Measurements from ENCODE around the gene AKTIP. TPM values are rescaled to one million over a fixed set of nuclear protein-coding genes. Genes with fewer than 3 reads are reported as not detected.

Gene AKTIP
- polyA plus RNA-seq, 1 donor, result 31.3 TPM

DNA sequence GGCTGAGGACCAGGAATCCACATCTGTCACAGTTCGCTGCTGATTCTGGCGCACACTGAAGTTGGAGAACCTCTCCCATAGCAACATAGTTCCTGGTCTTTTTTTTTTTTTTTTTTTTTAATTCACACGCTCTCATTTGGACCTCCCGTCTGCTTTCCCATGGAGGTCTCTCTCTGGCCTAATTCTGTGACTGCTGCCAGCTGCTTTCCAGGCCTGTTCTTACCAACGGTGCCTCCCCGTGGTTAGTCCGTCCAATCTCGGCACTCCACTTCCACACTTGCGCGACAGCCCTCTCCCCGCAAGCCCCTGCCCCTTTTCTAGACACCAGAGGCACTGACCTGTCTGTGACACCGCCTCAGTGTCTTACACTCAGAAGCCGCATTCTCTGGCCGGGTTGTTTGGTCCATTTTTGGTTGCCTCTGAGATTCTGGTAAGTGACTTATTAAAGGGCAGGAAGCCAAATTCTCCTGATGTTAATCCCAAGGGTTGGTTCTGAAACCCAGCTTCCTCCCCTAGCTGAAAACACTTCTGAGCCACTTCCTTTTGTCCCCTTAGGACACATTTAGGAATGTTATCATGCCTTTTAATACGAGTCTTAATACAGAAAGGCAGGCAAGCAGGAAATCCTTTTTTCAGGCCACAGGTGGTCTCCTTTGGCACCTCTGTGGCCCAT, 1.1 kb upstream of the AKTIP start:
- peak overlapping the region; percentile 87 for H3K4me3 ChIP-seq (ENCODE audit: low read length)
- 10% methylated on average over 2 of the region's 15 CpGs for WGBS (ENCODE audit: insufficient coverage, low lambda C conversion rate)
- H3K9me3 ChIP-seq (ENCODE audit: control insufficient read depth, low read depth, low read length), result no peaks in the 10 kb centered on the region
- H3K27ac ChIP-seq (ENCODE audit: low read length), result peak overlapping the region; percentile 100
- DNase-seq, result peak; percentile 40 to 59
- no peaks in the 10 kb centered on the region for H3K27me3 ChIP-seq (ENCODE audit: control insufficient read depth, insufficient read depth, low read length)
- H3K36me3 ChIP-seq (ENCODE audit: control insufficient read depth, insufficient read depth, low read length), result peaks cover 1% of the 10 kb centered on the region
- H3K4me1 ChIP-seq (ENCODE audit: control insufficient read depth, insufficient read depth, low read length), result peaks cover 21% of the 10 kb centered on the region

DNA sequence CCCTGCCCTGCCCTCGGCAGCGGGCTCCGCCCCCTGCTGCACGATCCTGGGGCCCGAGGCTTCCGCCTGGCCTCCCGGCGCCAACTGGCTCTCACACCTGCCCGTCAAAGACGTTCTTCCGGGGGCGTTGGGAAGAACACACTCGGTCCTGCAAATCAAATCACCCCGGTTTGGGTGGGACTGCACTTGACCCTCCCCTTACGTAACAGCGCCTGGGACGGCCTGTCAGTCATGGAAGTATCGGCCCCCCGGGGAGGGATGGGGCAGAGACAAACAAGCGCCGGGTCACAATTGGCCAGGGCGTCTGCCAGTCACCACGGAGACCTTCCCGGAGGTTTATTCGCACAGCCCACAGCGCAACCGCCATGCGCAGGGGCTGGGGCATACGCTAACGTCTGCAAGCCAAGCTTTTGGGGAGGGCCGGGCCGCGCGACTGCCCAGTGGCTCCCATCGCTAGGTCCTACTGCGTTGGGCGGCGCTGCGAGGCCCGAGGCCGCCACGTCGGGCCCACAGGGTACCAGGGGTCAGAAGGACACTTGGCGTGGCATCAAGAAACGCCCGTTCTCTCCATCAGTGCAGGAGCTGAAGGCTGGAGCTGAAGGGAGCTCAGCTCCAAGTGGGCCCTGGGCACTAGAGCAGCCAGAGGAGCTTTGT, 388 bp upstream of the AKTIP start:
- WGBS (ENCODE audit: insufficient coverage, low lambda C conversion rate), result no CpG with 5 or more reads among the region's 46 CpGs
- DNase-seq, result peak; percentile 100

GRCh38 chr16:53501216-53501859, 1.7 kb downstream of the AKTIP start:
- 57% methylated on average over 1 of the region's 9 CpGs for WGBS (ENCODE audit: insufficient coverage, low lambda C conversion rate)
- Histone ChIP-seq H3K27ac (ENCODE audit: low read length) (peak overlapping the region; percentile 50), H3K9me3 (ENCODE audit: control insufficient read depth, low read depth, low read length) (no peaks in the 10 kb centered on the region), H3K36me3 (ENCODE audit: control insufficient read depth, insufficient read depth, low read length) (peaks cover 22% of the 10 kb centered on the region), H3K4me3 (ENCODE audit: low read length) (peak overlapping the region; percentile 2), H3K27me3 (ENCODE audit: control insufficient read depth, insufficient read depth, low read length) (no peaks in the 10 kb centered on the region), H3K4me1 (ENCODE audit: control insufficient read depth, insufficient read depth, low read length) (peaks cover 21% of the 10 kb centered on the region)
- peak; percentile 35 to 65 for DNase-seq

More for the DNA sequence above, 388 bp upstream of the AKTIP start:
- H3K27ac ChIP-seq (ENCODE audit: low read length), result peak overlapping the region; percentile 100
- peak overlapping the region; percentile 87 for H3K4me3 ChIP-seq (ENCODE audit: low read length)
- peaks cover 21% of the 10 kb centered on the region for H3K4me1 ChIP-seq (ENCODE audit: control insufficient read depth, insufficient read depth, low read length)
- H3K9me3 ChIP-seq (ENCODE audit: control insufficient read depth, low read depth, low read length), result no peaks in the 10 kb centered on the region
- H3K27me3 ChIP-seq (ENCODE audit: control insufficient read depth, insufficient read depth, low read length), result no peaks in the 10 kb centered on the region
- peaks cover 4% of the 10 kb centered on the region for H3K36me3 ChIP-seq (ENCODE audit: control insufficient read depth, insufficient read depth, low read length)

- Histone ChIP-seq H3K4me1 (ENCODE audit: control insufficient read depth, insufficient read depth, low read length) (peaks cover 15% of the 10 kb centered on the region), H3K27me3 (ENCODE audit: control insufficient read depth, insufficient read depth, low read length) (no peaks in the 10 kb centered on the region), H3K9me3 (ENCODE audit: control insufficient read depth, low read depth, low read length) (no peaks in the 10 kb centered on the region), H3K36me3 (ENCODE audit: control insufficient read depth, insufficient read depth, low read length) (peaks cover 45% of the 10 kb centered on the region), H3K27ac (ENCODE audit: low read length) (no peak overlapping the region), H3K4me3 (ENCODE audit: low read length) (no peak overlapping the region)
- DNase-seq, result no peak
- WGBS (ENCODE audit: insufficient coverage, low lambda C conversion rate), result no CpG with 5 or more reads among the region's 4 CpGs
Measured at GRCh38 chr16:53498984-53499383, 4.0 kb downstream of the AKTIP start.

- H3K27ac ChIP-seq (ENCODE audit: low read length), result no peak overlapping the region
- H3K27me3 ChIP-seq (ENCODE audit: control insufficient read depth, insufficient read depth, low read length), result no peaks in the 10 kb centered on the region
- DNase-seq, result no peak
- H3K9me3 ChIP-seq (ENCODE audit: control insufficient read depth, low read depth, low read length), result no peaks in the 10 kb centered on the region
- WGBS (ENCODE audit: insufficient coverage, low lambda C conversion rate), result no CpG with 5 or more reads among the region's 4 CpGs
- no peaks in the 10 kb centered on the region for H3K4me1 ChIP-seq (ENCODE audit: control insufficient read depth, insufficient read depth, low read length)
- no peak overlapping the region for H3K4me3 ChIP-seq (ENCODE audit: low read length)
- H3K36me3 ChIP-seq (ENCODE audit: control insufficient read depth, insufficient read depth, low read length), result peaks cover 66% of the 10 kb centered on the region
Measured at GRCh38 chr16:53495325-53495724, 7.7 kb downstream of the AKTIP start.

- no CpG with 5 or more reads among the region's 6 CpGs for WGBS (ENCODE audit: insufficient coverage, low lambda C conversion rate)
- no peak for DNase-seq
- peaks cover 72% of the 10 kb centered on the region for H3K36me3 ChIP-seq (ENCODE audit: control insufficient read depth, insufficient read depth, low read length)
- H3K9me3 ChIP-seq (ENCODE audit: control insufficient read depth, low read depth, low read length), result no peaks in the 10 kb centered on the region
- H3K4me1 ChIP-seq (ENCODE audit: control insufficient read depth, insufficient read depth, low read length), result no peaks in the 10 kb centered on the region
- H3K4me3 ChIP-seq (ENCODE audit: low read length), result no peak overlapping the region
- no peak overlapping the region for H3K27ac ChIP-seq (ENCODE audit: low read length)
- no peaks in the 10 kb centered on the region for H3K27me3 ChIP-seq (ENCODE audit: control insufficient read depth, insufficient read depth, low read length)
Measured at GRCh38 chr16:53494636-53495035, 8.4 kb downstream of the AKTIP start.

GRCh38 chr16:53492503-53492902, 10.5 kb downstream of the AKTIP start:
- WGBS (ENCODE audit: insufficient coverage, low lambda C conversion rate), result 80% methylated on average over 1 of the region's 1 CpG
- Histone ChIP-seq H3K36me3 (ENCODE audit: control insufficient read depth, insufficient read depth, low read length) (peaks cover 68% of the 10 kb centered on the region), H3K27me3 (ENCODE audit: control insufficient read depth, insufficient read depth, low read length) (no peaks in the 10 kb centered on the region)

DNA sequence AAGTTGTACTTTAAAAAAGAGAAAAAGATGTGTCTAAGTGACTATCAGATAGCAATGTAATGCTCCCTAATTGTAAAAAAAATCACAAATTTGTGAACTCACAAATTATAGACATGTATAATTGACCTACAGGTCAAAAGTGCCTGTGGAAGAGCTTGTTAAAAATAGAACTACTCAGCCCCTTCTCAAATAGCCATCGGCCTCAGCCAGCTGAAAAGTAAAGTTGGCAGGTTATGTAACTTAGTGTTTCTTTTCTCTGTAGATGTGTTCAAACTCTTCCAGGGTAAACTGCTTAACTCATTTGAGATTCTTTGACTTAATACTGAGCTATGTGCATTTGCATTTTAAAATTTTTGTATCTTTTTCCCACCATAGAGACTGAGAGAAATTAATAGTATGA, 13.3 kb downstream of the AKTIP start:
- no peak for DNase-seq
- Histone ChIP-seq H3K9me3 (ENCODE audit: control insufficient read depth, low read depth, low read length) (no peaks in the 10 kb centered on the region), H3K4me1 (ENCODE audit: control insufficient read depth, insufficient read depth, low read length) (no peaks in the 10 kb centered on the region), H3K4me3 (ENCODE audit: low read length) (no peak overlapping the region), H3K27ac (ENCODE audit: low read length) (no peak overlapping the region), H3K36me3 (ENCODE audit: control insufficient read depth, insufficient read depth, low read length) (peaks cover 51% of the 10 kb centered on the region), H3K27me3 (ENCODE audit: control insufficient read depth, insufficient read depth, low read length) (no peaks in the 10 kb centered on the region)
- no CpG with 5 or more reads among the region's 1 CpG for WGBS (ENCODE audit: insufficient coverage, low lambda C conversion rate)

More at GRCh38 chr16:53492503-53492902, 10.5 kb downstream of the AKTIP start:
- Histone ChIP-seq H3K27ac (ENCODE audit: low read length) (no peak overlapping the region), H3K4me3 (ENCODE audit: low read length) (no peak overlapping the region), H3K9me3 (ENCODE audit: control insufficient read depth, low read depth, low read length) (no peaks in the 10 kb centered on the region), H3K4me1 (ENCODE audit: control insufficient read depth, insufficient read depth, low read length) (no peaks in the 10 kb centered on the region)
- DNase-seq, result no peak

DNA sequence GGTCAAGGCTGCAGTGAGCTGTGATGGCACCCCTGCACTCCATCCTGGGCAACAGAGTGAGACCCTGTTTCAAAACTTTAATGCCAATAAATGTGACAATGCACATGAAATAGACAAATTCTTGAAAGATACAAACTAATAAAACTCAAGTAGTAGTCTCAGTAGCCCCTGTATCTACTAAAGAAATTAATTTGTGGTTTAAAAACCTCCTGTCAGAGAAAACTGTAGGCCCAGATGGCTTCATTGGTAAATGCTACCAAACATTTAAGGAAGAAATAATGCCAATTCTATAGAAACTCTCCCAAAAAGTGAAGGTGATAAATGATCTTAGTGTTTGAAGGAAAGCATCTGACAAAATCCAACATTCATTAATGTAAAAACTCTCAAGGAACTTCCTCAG, 16.8 kb downstream of the AKTIP start:
- H3K27ac ChIP-seq (ENCODE audit: low read length), result no peak overlapping the region
- no peak for DNase-seq
- no peak overlapping the region for H3K4me3 ChIP-seq (ENCODE audit: low read length)
- no peaks in the 10 kb centered on the region for H3K9me3 ChIP-seq (ENCODE audit: control insufficient read depth, low read depth, low read length)
- no peaks in the 10 kb centered on the region for H3K27me3 ChIP-seq (ENCODE audit: control insufficient read depth, insufficient read depth, low read length)
- H3K36me3 ChIP-seq (ENCODE audit: control insufficient read depth, insufficient read depth, low read length), result peaks cover 44% of the 10 kb centered on the region
- H3K4me1 ChIP-seq (ENCODE audit: control insufficient read depth, insufficient read depth, low read length), result no peaks in the 10 kb centered on the region

DNA sequence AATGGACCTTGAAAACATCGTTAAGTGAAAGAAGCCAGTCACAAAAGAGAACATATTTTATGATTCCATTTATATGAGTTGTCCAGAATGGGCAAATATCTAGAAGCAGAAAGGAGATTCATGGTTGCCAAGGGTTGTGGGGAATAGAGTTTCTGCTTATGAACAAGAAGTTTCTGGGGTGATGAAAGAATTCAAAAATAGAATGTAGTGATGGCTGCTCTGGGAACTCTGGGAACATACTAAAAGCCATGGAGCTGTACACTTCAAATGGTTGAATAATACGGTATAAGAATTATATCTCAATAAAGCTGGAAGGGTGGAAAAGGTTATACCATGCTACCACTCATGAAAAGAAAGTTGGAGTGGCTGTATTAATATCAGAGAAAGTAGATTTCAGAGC, 18.5 kb downstream of the AKTIP start:
- Histone ChIP-seq H3K27me3 (ENCODE audit: control insufficient read depth, insufficient read depth, low read length) (no peaks in the 10 kb centered on the region), H3K4me3 (ENCODE audit: low read length) (no peak overlapping the region), H3K27ac (ENCODE audit: low read length) (no peak overlapping the region), H3K9me3 (ENCODE audit: control insufficient read depth, low read depth, low read length) (no peaks in the 10 kb centered on the region), H3K4me1 (ENCODE audit: control insufficient read depth, insufficient read depth, low read length) (no peaks in the 10 kb centered on the region), H3K36me3 (ENCODE audit: control insufficient read depth, insufficient read depth, low read length) (peaks cover 44% of the 10 kb centered on the region)
- WGBS (ENCODE audit: insufficient coverage, low lambda C conversion rate), result 100% methylated on average over 1 of the region's 2 CpGs
- no peak for DNase-seq

All from large intestine (tissue), 3 donors.